Type B pancreatic cell (in vitro differentiated cells): ENCODE measurements around the gene PAGR1. TPM values are rescaled to one million over a fixed set of nuclear protein-coding genes. Genes with fewer than 3 reads are reported as not detected.
"Not testable (repeated sequence)": the region's sequence is repeated elsewhere in the genome, so short reads cannot be mapped to it uniquely, and the experiment has no call there.

Experiments used
- DNase-seq: peaks from one replicate; pipeline ENCODE4 v3.0.0; 2021; ENCODE audit warnings: mixed read lengths; ENCODE audit not compliant: unreplicated experiment; ENCODE audit errors: extremely low spot score
- H3K27ac Mint-ChIP-seq: 2 replicates; pipeline ENCODE4 v1.8.0; 2021; ENCODE audit warnings: mild to moderate bottlenecking, mixed read lengths
- H3K27me3 Mint-ChIP-seq: 2 replicates; pipeline ENCODE4 v1.8.0; 2021; ENCODE audit warnings: mixed read lengths
- H3K36me3 Mint-ChIP-seq: 2 replicates; pipeline ENCODE4 v1.8.0; 2021; ENCODE audit warnings: mixed read lengths
- H3K4me1 Mint-ChIP-seq: one replicate; pipeline ENCODE4 v1.8.0; 2021; ENCODE audit warnings: mixed read lengths; ENCODE audit not compliant: unreplicated experiment
- H3K4me3 Mint-ChIP-seq: 2 replicates; pipeline ENCODE4 v1.8.0; 2021; ENCODE audit warnings: mild to moderate bottlenecking, mixed read lengths
- H3K9me3 Mint-ChIP-seq: 2 replicates; pipeline ENCODE4 v1.8.0; 2021; ENCODE audit warnings: mixed read lengths
- total RNA-seq: library from RNA; stranded (reverse); gene quantifications from 2 replicates; pipeline ENCODE4 v1.2.1, GENCODE V29; 2021; ENCODE audit warnings: low replicate concordance
- TF ChIP-seq, protein P1 (sequence below): fragments of 200-600 bp; sonication (generic); conservative IDR thresholded peaks from 2 replicates; pipeline ENCODE4 v1.5.0; 2021; ENCODE audit warnings: antibody characterized with exemption, mild to moderate bottlenecking

The PAGR1 gene
- total RNA-seq, 1 donor from 2014 or later: 33.5 TPM

DNA sequence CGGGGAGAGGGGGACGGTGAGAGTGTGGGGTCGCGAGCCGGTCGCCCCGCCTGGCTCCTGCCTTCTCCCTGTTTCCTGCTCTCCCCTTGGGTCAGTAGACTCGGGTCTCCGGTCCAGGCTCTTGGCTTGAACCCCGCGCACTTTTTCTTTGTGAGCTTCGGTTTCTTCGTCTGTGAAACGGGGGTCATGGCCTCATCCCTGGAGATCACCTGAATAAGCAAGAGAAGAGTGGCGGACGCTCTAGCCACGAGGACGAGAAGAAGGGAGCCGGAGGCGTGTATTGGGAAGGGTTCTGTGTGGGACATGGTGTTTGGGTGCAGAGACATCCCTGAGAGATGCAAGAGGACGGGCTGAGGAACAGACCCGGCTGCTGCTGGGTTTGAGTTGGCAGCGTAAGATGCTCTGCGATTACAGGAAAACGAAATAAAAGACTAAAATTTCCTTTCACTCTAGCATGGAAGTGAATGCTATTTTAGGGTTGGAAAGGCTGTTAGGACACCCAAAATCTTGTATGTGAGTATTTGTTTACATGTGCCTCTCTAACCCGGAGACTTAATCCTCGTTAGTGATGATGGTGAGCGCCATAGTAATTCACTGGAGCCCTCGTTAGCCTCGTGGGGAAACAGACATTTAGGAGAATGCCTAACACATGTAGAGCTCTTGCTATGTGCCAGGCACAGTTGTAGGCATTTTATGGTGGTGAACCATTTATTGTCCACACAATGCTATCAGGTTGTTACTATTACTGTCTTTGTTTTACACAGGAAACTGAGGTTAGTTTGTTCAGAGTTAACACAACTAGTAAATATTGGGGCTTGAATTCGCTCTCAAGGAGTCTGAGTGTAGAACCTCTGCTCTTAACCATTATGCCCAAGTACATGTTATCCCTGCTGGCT is 24.8 kb upstream of the PAGR1 start:
- Mint-ChIP-seq H3K27me3 (no peaks in the 10 kb centered on the region), H3K9me3 (no peaks in the 10 kb centered on the region), H3K4me3 (peak overlapping the region; percentile 98), H3K27ac (peak overlapping the region; percentile 99), H3K36me3 (peaks cover 15% of the 10 kb centered on the region), H3K4me1 (peaks cover 24% of the 10 kb centered on the region)
- TF ChIP-seq, protein P1, sequence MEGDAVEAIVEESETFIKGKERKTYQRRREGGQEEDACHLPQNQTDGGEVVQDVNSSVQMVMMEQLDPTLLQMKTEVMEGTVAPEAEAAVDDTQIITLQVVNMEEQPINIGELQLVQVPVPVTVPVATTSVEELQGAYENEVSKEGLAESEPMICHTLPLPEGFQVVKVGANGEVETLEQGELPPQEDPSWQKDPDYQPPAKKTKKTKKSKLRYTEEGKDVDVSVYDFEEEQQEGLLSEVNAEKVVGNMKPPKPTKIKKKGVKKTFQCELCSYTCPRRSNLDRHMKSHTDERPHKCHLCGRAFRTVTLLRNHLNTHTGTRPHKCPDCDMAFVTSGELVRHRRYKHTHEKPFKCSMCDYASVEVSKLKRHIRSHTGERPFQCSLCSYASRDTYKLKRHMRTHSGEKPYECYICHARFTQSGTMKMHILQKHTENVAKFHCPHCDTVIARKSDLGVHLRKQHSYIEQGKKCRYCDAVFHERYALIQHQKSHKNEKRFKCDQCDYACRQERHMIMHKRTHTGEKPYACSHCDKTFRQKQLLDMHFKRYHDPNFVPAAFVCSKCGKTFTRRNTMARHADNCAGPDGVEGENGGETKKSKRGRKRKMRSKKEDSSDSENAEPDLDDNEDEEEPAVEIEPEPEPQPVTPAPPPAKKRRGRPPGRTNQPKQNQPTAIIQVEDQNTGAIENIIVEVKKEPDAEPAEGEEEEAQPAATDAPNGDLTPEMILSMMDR: no peak
- DNase-seq: no peak

GRCh38 chr16:29791845-29792807 is 23.8 kb upstream of the PAGR1 start:
- Mint-ChIP-seq H3K4me1 (peaks cover 24% of the 10 kb centered on the region), H3K27ac (peak overlapping the region; percentile 99), H3K4me3 (peak overlapping the region; percentile 98), H3K27me3 (no peaks in the 10 kb centered on the region), H3K36me3 (peaks cover 18% of the 10 kb centered on the region), H3K9me3 (no peaks in the 10 kb centered on the region)
- TF ChIP-seq, protein P1: no peak
- no peak for DNase-seq

GRCh38 chr16:29793153-29793552 is 22.8 kb upstream of the PAGR1 start:
- H3K4me1 Mint-ChIP-seq: peaks cover 24% of the 10 kb centered on the region
- peak overlapping the region; percentile 57 for H3K4me3 Mint-ChIP-seq
- not testable (repeated sequence) for H3K27me3 Mint-ChIP-seq, H3K9me3 Mint-ChIP-seq, H3K27ac Mint-ChIP-seq, DNase-seq
- H3K36me3 Mint-ChIP-seq: peaks cover 23% of the 10 kb centered on the region

GRCh38 chr16:29794231-29794710 is 21.7 kb upstream of the PAGR1 start:
- Mint-ChIP-seq H3K27ac (peak overlapping the region; percentile 9), H3K27me3 (no peaks in the 10 kb centered on the region), H3K36me3 (peaks cover 28% of the 10 kb centered on the region), H3K4me3 (no peak overlapping the region), H3K4me1 (peaks cover 24% of the 10 kb centered on the region), H3K9me3 (no peaks in the 10 kb centered on the region)
- TF ChIP-seq, protein P1: no peak
- no peak for DNase-seq

DNA sequence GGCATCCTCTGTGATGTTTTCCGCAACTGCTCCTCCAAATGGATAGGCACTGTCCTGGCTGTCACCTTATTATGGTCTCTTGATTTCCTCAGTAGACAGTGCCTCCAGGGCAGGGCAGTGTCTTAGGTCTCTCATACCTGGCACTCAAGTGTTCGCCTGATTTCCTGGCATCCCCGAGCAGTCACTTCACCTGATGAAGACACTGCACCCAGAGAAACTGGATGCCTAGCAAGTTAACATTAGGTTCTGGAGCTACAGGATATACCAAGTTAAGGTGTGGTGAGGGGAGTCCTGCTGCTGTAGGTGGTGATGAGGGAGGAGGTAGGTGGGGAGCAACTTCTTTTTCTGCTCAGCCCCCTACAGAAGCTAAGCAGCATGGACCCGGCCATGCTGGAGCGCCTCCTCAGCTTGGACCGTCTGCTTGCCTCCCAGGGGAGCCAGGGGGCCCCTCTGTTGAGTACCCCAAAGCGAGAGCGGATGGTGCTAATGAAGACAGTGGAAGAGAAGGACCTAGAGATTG is 13.5 kb upstream of the PAGR1 start:
- H3K27me3 Mint-ChIP-seq: no peaks in the 10 kb centered on the region
- TF ChIP-seq, protein P1: no peak
- peaks cover 18% of the 10 kb centered on the region for H3K4me1 Mint-ChIP-seq
- H3K9me3 Mint-ChIP-seq: no peaks in the 10 kb centered on the region
- DNase-seq: no peak
- H3K36me3 Mint-ChIP-seq: peaks cover 18% of the 10 kb centered on the region
- H3K4me3 Mint-ChIP-seq: peak overlapping the region; percentile 73
- H3K27ac Mint-ChIP-seq: peak overlapping the region; percentile 98
